ENCODE results near the gene SMARCD3. TPM values are rescaled to one million over a fixed set of nuclear protein-coding genes. Genes with fewer than 3 reads are reported as not detected.

Gene SMARCD3
- total and polyA plus RNA-seq, 2 experiments from 2014 or later = 3.3 to 4.0 TPM

- TF ChIP-seq REST (IDR thresholded peaks at IDR 0.05; ENCODE audit: unreplicated experiment) = no peak
- no peak for TF ChIP-seq CTCF (conservative IDR thresholded peaks at IDR 0.05; ENCODE audit: low read depth in 2 of 2)
- no peak for TF ChIP-seq POLR2AphosphoS5 (IDR thresholded peaks at IDR 0.05; ENCODE audit: low read depth)
- no peak for TF ChIP-seq CREB1 (CRISPR knock-in tag; IDR thresholded peaks at IDR 0.05; ENCODE audit: low read depth)
- no peak for TF ChIP-seq NANOG (IDR thresholded peaks at IDR 0.05; ENCODE audit: borderline replicate concordance)
- no peak for TF ChIP-seq EZH2phosphoT487 (IDR thresholded peaks at IDR 0.05; ENCODE audit: unreplicated experiment)
- TF ChIP-seq ZNF114 (CRISPR knock-in tag; IDR thresholded peaks at IDR 0.05) = no peak
Measured at GRCh38 chr7:151272877-151273276, 24.4 kb upstream of the SMARCD3 start (continued).

GRCh38 chr7:151272405-151272804 lies 23.9 kb upstream of the SMARCD3 start:
- no peak overlapping the region for H3K27ac Mint-ChIP-seq
- no peak overlapping the region for H3K4me3 Mint-ChIP-seq
- no peak for ATAC-seq
- no peaks in the 10 kb centered on the region for H3F3A ChIP-seq (replicated peaks; ENCODE audit: low read depth)
- DNase-seq (ENCODE audit: low spot score) = no peak
- no peak overlapping the region for H3K4me2 ChIP-seq
- H3K27me3 ChIP-seq (ENCODE audit: insufficient read depth) = peaks cover 14% of the 10 kb centered on the region
- no peaks in the 10 kb centered on the region for H3K9me2 ChIP-seq (ENCODE audit: insufficient read depth)
- H3K4me1 Mint-ChIP-seq = peaks cover 9% of the 10 kb centered on the region; the same call in 2 of the 3 replicates
- no peaks in the 10 kb centered on the region for H3K79me2 ChIP-seq (replicated peaks; ENCODE audit: insufficient read depth)
- H3K27me3 Mint-ChIP-seq (ENCODE audit: insufficient read depth, low read depth, poor library complexity) = peaks cover 24% of the 10 kb centered on the region
- no peaks in the 10 kb centered on the region for H3K36me3 Mint-ChIP-seq (ENCODE audit: low read depth)
- no peak overlapping the region for H3K27ac ChIP-seq (ENCODE audit: low read depth)
- H3K9me3 Mint-ChIP-seq = no peaks in the 10 kb centered on the region
- H3K4me1 ChIP-seq (ENCODE audit: insufficient read depth) = peaks cover 3% of the 10 kb centered on the region; the same call in 1 of the 2 replicates
- TF ChIP-seq ZNF114 (CRISPR knock-in tag; IDR thresholded peaks at IDR 0.05) (no peak), CTCF (conservative IDR thresholded peaks at IDR 0.05; ENCODE audit: low read depth in 2 of 2) (0 out of 4 replicates have a peak, but pooled peaks of 1 of the 2 experiments have one; percentile 0)
- H3K4me3 ChIP-seq = no peak overlapping the region
- H4K20me1 ChIP-seq (replicated peaks; ENCODE audit: insufficient read depth) = no peaks in the 10 kb centered on the region
- no peaks in the 10 kb centered on the region for H3K36me3 ChIP-seq (ENCODE audit: insufficient read depth)
- no peak overlapping the region for H2AFZ ChIP-seq

All from GM23338 (cell line).